Suppressor macrophage treated with lipopolysaccharide for 4 hours (primary cell): ENCODE results near the gene ADAM23.
"Not testable (repeated sequence)": the region's sequence is repeated elsewhere in the genome, so short reads cannot be mapped to it uniquely, and the experiment has no call there.

Experiments used
- DNase-seq: peaks from one replicate; pipeline ENCODE4 v3.0.0-alpha.2; 2020

ADAM23 gene, protein sequence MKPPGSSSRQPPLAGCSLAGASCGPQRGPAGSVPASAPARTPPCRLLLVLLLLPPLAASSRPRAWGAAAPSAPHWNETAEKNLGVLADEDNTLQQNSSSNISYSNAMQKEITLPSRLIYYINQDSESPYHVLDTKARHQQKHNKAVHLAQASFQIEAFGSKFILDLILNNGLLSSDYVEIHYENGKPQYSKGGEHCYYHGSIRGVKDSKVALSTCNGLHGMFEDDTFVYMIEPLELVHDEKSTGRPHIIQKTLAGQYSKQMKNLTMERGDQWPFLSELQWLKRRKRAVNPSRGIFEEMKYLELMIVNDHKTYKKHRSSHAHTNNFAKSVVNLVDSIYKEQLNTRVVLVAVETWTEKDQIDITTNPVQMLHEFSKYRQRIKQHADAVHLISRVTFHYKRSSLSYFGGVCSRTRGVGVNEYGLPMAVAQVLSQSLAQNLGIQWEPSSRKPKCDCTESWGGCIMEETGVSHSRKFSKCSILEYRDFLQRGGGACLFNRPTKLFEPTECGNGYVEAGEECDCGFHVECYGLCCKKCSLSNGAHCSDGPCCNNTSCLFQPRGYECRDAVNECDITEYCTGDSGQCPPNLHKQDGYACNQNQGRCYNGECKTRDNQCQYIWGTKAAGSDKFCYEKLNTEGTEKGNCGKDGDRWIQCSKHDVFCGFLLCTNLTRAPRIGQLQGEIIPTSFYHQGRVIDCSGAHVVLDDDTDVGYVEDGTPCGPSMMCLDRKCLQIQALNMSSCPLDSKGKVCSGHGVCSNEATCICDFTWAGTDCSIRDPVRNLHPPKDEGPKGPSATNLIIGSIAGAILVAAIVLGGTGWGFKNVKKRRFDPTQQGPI

DNA sequence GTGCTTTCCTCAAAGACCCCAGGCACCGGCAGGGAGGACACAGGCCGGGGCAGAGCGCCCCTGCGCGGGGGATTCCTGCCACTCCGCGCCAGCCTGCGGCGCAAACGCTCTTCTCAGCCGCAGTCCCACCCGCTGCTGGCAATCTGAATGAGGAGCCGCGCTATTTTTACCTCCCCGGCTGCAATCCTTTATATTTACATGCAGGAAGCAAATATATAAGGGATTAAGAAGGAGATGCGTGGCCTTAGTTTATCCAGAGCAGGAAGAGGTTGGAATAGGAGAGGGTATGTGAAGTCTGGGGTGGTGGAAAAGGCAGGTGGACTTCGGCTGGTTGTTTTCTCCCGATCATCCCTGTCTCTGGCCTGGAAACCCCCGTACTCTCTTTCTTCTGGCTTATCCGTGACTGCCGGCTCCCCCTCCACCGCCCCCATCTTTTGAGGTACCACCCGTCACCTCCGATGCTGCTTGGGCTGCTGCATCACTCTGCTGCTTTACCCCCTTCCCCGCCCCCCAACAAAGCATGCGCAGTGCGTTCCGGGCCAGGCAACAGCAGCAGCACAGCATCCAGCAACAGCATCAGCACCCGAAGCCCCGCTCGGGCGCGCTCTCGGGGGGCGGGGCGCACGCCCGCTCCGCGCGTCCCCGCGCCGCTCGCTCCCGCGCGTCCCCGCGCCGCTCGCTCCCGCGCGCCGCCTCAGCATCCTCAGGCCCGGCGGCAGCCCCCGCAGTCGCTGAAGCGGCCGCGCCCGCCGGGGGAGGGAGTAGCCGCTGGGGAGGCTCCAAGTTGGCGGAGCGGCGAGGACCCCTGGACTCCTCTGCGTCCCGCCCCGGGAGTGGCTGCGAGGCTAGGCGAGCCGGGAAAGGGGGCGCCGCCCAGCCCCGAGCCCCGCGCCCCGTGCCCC, at the start of gene ADAM23:
Gene ADAM23, plus strand, starts transcription at position 700 of the 902 bp plus-strand sequence. CDS start 335 bp downstream, outside the sequence.
- peak; percentile 16 for DNase-seq

DNA sequence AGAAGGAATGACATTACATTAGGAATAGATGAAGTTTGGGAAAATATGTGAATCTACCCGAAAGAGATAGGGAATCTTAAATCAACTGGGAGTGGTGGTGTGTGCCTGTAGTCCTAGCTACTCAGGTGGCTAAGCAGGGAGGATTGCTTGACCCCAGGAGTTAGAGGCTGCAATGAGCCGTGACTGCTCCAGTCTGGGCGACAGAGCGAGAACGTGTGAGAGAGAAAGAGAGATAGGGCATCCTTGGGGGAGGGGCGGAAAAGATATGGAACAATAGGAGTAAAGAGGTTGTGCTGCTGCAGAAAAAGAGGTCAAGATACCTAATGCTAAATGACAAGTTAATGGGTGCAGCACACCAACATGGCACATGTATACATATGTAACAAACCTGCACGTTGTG, 47.1 kb upstream of the ADAM23 start:
- no peak for DNase-seq

DNA sequence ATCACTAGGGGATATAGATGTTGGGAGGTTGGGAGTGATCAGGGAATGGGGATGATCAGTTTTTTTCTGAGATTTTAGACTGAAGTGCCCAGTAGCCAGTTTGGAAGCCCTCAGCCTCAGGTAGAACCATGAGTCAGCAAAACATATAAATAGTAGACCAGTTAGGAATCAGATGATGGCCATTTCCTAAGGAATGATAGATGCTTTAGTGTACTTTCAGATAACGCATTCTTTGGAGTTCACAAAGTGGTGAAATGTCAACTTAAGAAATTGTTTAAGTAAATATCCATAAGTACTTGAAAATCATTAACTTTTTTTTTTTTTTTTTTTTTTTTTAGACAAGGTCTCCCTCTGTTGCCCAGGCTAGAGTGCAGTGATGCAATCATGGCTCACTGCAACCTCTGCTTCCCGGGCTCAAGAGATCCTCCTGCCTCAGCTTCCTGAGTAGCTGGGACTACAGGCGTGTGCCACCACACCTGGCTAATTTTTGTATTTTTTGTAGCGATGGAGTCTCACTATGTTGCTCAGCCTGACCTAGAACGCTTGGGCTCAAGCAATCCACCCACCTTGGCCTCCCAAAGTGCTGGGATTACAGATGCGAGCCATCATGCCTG, 40.3 kb upstream of the ADAM23 start:
- DNase-seq = not testable (repeated sequence)

DNA sequence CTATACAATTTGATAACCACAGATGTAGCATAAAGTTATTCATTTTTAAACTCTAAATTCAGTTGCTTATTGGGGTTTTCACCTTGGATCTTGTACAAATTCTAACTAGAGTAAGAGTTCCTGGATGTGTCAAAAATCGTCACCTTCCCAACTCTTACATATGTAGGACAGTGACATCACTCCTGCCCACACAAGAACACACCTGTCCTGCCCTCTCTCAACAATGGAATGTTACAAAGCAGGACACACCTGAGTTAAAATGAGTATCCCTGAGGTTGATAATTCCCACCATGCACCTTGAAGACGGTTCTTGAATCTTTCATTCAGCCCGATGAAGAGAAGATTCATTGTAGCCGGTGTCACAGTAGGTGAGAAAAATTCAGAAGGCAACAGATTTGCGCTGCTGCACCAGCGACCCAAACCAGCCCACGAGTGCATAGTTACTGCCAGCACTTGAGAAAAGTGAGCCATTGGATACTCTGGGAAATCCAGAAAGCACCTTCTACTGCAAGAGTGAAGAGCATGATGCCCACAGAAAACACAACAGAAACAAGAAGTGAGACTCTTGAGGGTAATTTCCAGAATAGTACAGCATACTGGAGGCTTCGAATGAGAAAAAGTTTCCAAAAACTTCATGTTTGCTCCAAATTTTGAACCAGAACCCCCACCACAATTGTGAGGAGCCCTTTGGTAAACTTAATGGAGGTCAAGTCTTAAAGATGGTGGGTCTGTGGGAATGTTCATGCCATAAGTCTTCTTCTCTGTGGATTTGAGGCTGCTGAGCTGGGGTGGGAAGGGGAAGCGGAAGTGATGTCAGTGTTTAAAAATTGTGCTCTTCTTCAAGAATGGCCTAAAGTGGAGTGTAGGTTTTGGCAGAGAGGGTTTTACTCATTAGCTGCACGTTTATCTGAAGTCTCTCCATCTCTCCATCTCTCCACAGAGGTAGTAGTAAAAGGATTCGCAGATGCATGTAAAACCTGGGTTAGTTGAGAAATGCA, 34.7 kb upstream of the ADAM23 start:
- peak; percentile 9 for DNase-seq

DNA sequence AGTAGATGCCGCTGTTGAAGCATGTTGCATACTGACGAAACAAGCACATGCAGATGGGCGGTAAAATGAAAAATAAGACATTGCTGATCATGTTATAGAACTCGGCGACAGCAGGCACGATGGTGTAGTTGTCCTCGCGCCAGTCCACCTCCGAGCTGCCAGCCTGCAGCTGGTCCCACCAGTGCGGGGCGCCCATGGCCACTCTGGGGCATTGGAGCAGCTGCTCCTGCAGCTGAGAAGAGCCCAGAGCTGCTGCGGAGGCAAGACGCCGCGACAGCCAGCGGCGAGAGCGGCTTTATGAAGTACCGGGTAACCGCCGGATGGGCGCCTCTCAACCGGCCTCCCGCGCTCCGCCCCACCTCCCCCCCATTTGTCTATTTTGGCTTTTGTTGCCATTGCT, 32.6 kb upstream of the ADAM23 start:
- no peak for DNase-seq

DNA sequence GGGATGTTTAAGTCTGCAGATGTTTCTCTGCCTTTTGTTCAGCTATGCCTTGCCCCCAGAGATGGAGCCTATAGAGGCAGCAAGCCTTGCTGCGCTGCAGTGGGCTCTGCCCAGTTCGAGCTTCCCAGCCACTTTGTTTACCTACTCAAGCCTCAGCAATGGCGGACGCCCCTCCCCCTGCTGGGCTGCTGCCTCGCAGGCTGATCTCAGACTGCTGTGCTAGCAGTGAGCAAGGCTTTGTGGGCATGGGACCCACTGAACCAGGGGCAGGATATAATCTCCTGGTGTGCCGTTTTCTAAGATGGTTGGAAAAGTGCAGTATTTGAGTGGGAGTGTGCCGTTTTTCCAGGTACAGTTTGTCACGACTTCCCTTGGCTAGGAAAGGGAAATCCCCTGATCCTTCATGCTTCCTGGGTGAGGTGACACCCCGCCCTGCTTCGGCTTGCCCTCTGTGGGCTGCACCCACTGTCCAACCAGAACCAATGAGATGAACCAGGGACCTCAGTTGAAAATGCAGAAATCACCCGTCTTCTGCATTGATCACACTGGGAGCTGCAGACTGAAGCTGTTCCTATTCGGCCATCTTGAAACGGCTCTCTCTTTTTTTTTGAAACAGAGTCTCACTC, 27.6 kb upstream of the ADAM23 start:
- DNase-seq = no peak

DNA sequence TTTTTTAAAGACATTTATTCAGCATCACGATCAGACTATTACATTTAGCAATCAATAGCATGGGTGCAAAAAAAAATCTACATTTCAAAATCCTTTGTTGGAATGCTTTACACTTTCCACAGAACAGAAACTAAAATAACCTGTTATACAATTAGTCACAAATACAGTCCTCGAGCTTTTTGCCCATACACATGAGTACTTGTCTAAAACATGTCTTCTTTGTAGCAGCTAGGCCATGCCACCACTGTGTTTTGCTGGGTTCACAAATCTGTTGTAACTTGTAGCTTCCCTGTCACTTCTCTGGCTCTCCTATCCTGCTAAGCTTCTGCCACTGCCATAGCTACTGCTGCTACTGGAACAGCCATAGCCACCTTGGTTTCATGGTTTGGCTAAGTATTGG, 24.4 kb upstream of the ADAM23 start:
- DNase-seq = no peak

DNA sequence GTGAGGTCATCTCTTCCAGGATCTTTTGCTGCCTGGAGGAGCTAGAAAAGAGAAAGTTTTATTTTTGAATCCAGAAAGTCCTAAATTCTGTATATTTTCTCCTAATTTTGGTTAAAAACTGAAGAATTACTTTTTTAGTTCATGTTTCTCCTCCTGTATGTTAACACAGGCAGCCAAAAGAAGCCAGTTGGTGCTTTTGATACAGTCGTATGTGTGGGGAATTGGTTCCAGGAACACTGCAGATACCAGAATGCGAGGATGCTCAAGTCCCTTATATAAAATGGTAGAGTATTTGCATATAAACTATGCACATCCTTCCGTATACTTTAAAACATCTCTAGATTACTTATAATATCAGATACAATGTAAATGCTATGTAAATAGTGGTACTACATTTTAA, 22.6 kb upstream of the ADAM23 start:
- DNase-seq = no peak

DNA sequence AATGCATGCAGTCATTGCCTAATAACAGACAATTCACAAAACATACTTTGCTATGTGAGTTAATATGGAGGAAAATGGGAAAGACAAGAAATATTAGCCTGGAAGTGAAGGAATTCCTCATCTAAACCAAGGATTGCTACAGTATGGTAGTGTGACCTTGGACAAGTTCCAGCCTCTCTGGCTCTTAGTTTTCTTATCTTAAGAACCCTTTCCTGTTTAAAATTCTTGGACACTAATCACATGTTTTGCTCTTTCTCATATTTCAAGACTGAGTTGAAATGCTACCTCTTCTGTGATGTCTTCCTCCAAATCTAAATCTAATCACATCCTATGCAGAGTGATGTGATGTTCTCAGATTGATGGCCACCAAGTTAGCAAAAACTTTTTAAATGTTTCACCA, 20.8 kb upstream of the ADAM23 start:
- no peak for DNase-seq

DNA sequence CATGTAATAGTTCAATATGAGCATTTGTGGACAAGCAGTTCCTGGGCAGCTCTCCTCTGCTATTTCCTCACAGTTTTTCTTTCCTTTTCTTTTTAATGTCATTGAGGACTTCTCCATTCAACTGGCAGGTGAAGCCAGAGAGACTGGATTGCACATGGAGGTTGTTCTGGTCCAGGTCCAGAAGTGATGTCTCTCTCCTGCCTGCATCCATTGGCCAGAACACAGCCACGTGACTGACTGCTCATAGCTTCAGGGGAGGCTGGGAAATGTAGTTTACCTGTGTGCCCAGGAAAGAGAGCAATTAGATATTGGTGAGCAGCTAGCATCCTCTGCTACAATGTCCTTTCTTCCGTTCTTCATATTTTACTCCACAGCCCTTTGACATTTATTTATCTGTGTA, 20.2 kb upstream of the ADAM23 start:
- no peak for DNase-seq

DNA sequence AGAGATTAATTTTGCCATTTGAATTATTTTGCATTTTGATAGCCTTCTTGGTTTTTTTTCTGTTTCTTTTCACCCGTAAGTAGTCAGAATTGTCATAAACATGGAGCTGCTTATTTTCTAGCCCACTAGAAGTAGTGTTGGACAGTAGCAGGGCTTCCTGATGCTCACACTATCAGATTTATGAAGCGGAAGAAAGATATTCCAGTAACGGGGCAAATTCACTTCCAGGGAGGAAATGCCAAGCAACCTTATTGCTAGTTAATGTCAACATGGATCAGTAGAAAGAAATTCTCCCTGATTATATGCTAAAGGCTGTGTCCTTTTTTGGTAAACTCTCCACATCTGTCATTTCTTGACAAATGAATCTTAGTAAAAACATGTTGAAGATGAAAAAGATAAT, 19.2 kb upstream of the ADAM23 start:
- no peak for DNase-seq

DNA sequence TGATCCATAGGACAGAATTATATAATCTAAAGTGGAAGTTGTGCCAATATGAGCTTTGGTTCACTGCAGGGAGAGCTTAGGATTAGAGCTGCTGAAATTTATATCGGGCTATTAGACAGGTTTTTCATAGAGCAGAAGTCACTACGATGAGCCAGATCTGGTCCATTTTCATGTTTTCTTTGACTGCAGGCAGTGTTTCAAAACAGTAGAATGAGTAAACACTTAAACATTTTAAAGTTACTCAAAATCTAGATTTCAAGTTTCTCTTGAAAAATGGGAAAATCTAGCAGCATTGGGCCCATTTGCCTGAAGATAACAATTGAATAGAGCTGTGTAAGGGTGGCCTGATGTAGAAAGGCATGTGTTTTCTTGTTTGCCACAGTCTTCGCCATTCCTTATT, 14.5 kb upstream of the ADAM23 start:
- no peak for DNase-seq

DNA sequence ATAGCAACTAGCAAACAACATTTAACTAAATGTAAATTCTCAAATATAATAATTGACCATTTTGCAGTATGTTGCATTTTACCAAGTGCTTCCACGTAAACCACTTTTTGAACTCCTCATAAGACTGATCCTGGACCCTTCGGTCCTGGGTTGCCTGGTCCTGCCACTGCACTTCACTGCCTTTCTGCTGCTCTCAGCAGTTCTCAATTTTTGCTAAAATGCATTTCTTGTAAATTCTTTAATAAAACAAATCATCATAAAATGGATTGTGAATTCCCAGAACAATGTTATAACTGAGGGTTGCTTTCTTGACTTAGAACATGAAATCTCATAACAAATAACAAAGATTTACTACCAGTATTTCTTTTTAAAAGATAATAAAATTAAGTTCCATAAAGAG, 12.9 kb upstream of the ADAM23 start:
- no peak for DNase-seq

DNA sequence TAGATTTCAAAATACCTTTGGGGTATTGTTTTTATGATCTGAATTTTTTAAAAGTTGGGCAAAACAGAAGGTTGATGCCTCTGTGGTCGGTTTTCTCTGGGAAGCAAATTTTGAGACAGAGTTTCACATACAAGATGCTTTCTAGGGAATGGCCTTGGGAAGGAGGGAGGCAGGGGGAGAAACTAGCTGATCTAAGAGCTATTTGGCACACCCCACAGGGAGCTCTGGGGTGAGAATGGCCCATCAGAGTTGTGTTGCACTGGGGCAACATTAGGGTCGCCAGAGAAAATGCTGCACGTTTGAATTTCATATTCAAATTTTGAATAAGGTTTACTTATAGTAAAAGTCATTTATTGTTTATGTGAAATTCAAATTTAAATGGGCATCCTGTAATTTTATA, 11.9 kb upstream of the ADAM23 start:
- no peak for DNase-seq

DNA sequence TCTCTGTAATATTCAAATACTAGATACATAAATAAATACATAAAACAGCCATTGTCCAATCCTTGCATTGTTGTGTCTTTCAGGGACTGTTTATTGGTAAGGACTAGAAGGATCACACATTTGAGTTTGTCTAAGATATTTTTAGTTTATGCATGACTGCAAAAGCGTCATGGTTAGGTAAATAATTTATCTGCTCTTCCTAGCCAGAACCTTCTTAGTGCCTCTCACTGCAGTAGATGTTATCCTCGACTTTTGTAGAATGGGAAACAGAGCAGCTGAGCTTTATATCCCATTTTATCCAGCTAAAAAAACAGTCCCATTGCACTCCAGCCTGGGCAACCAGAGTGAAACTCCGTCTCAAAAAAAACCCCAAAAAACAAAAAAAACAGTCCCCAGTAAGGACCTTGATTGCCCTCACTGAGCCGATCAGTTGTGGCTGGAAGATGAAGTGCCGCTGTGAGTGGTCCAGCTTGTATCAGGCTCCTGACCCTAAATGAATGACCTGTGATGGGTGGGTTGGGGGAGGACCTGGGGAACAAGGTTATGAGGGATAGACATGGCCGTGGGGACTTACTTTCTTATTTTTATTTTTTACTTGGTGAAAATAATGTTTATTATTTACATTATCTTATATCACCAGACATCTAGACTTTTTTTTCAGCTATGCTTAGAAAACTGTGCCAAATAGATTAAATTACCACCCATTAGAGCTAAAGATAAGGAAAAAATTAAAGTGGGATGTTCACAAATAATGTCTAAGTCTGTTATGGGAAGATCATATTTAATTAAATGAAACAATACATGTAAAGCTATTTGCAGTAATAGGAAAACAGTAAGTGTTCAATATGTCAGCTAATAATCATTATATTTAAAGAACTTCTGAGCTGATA, 10.9 kb upstream of the ADAM23 start:
- DNase-seq = no peak

DNA sequence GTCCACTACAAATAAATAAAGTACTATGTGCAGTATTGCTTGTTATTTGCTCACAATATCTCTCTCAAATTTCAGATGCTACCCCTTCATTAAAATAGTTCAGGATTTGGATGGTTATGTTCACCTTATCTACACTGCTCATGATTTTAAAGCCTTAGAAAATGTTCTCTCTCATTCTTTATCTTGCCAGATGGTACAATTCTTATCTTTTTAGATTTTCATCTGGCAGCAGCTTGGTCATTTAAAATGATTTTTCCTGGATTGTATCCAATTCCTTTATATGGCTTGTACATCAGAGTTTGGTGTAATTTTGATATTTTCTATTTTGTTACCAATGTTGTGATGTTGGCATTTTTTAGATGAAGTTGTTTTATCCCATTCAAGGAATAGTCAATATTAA, 10.1 kb upstream of the ADAM23 start:
- DNase-seq = no peak

DNA sequence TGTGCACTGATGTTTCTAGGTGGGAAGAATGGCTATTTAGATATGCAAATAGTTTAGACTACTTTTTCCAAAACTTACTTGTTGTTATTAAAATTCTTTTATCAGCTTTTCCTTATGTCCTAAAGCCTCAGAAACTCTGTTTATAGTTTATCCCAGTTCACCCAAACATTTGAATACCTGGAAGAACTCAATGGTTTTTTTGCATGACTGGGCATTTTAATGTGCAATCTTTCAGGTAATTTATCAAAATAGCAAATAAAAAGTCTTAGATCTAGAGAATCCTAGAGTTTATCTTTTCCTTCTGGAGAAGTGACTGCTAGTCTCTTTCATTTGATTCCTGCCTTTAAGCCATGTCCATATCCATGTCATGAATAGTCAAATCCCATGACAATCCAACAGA, 9.6 kb upstream of the ADAM23 start:
- no peak for DNase-seq

DNA sequence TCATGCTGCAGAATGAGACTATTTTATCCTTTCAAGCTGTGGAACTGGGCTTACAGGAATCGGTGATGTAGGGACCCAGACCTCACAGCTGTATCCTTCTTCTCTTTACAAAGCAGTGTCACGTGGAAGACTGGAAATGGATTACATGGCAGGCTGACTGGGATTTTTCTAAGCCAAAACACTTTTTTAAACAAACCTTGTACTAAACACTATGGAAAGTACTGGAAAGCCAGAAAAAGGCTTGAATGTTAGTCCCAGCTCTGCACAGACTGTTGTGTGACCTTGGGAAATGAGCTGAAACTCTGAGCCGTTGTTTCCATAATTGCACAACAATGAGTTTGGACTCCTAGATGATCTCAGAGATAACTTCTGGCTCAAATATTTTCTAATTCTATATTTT, 7.6 kb upstream of the ADAM23 start:
- DNase-seq = peak; percentile 18

DNA sequence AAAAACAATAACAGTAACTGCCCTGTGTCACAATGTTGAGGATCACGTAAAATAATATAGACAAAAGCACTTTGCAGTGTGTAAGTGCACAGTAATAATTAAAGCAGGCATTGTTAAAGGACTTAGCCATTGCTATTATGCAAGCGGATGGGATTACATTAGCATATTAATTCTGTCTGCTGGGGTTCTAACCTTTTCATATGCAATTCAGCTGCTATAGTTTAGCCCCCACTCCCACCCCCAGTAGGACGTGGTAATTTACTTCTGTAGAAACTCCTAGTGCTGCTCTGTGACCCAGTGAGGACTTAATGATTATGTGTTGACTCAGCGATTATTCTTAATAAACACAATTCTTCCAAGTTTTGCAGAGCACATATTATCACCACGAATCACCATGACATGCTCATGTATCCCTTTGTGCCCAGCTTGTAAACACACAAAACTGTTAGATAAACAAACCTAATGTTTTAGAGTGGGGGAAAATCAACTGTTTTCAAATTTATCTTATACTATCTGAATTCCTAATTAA, 5.1 kb upstream of the ADAM23 start:
- DNase-seq = no peak

DNA sequence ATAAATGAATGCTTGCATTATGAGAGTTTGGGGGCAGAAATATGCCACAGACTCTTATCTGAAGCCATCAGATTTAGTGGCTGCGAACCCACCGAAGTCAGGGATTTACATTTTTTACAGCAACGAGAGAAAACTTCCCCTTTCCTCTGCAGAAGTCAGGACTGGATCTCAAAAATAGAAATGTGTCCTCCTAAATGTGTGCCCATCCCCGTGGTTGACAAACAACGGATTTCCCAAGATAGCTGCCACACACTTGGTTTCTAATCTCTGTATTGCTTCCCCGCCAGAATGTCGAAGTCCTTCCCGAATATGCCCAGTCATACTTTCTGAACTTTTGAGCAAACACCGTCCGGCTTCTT, 879 bp upstream of the ADAM23 start:
- DNase-seq = peak; percentile 75
